HG02938 (cell line): Measurements from ENCODE around the gene OLIG2.

Experiments
- ATAC-seq: cut with Tn5 transposase; IDR thresholded peaks from one replicate; pipeline ENCODE4 v1.9.1; 2021; ENCODE audit warnings: mild to moderate bottlenecking, moderate library complexity; ENCODE audit not compliant: unreplicated experiment

Gene OLIG2

DNA sequence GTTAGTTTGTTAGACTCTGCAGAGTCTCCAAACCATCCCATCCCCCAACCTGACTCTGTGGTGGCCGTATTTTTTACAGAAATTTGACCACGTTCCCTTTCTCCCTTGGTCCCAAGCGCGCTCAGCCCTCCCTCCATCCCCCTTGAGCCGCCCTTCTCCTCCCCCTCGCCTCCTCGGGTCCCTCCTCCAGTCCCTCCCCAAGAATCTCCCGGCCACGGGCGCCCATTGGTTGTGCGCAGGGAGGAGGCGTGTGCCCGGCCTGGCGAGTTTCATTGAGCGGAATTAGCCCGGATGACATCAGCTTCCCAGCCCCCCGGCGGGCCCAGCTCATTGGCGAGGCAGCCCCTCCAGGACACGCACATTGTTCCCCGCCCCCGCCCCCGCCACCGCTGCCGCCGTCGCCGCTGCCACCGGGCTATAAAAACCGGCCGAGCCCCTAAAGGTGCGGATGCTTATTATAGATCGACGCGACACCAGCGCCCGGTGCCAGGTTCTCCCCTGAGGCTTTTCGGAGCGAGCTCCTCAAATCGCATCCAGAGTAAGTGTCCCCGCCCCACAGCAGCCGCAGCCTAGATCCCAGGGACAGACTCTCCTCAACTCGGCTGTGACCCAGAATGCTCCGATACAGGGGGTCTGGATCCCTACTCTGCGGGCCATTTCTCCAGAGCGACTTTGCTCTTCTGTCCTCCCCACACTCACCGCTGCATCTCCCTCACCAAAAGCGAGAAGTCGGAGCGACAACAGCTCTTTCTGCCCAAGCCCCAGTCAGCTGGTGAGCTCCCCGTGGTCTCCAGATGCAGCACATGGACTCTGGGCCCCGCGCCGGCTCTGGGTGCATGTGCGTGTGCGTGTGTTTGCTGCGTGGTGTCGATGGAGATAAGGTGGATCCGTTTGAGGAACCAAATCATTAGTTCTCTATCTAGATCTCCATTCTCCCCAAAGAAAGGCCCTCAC lies at the start of gene OLIG2:
Gene OLIG2, plus strand, starts transcription at position 447 of the 954 bp plus-strand sequence. CDS start 928 bp downstream, outside the sequence.
- no peak for ATAC-seq

DNA sequence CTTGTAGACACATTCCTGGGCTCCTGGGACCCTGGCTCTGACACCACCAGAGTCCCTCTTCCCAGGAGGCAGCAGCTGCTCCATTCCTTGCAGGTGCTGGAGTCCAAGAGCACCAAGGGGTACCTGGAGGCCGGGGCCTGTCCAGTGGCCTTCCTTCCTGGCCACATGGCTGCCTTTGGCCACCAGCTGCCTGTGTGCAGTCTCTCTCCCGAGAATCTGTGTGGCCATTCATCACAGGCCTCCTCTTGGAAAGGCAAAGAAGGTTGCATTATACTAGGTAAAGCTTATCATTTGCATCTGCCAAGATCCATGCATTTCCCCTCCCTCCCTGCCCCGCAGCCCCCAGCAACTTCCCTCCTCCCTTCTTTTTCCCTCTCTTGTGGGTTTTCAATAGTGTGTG lies 48.9 kb upstream of the OLIG2 start:
- no peak for ATAC-seq

DNA sequence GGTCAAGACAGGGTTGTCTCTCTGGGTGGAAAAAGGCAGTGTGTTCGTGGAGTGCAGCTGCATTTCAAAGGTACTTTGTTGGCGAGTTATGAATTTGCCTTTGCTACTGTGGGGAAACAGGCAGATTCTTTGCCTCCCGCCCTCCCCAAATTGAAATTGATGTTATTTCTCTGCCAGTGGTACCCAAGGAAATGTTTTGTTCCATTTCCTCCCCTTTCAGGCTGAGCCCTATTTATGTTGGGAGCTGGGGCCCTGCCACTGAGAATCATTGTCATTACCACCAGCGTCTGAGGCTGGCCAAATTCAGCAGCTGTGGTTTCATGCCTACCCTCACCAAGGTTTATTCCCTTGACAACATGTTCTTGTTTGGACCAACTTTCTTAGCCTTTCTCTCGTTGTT lies 48.5 kb upstream of the OLIG2 start:
- ATAC-seq: no peak

DNA sequence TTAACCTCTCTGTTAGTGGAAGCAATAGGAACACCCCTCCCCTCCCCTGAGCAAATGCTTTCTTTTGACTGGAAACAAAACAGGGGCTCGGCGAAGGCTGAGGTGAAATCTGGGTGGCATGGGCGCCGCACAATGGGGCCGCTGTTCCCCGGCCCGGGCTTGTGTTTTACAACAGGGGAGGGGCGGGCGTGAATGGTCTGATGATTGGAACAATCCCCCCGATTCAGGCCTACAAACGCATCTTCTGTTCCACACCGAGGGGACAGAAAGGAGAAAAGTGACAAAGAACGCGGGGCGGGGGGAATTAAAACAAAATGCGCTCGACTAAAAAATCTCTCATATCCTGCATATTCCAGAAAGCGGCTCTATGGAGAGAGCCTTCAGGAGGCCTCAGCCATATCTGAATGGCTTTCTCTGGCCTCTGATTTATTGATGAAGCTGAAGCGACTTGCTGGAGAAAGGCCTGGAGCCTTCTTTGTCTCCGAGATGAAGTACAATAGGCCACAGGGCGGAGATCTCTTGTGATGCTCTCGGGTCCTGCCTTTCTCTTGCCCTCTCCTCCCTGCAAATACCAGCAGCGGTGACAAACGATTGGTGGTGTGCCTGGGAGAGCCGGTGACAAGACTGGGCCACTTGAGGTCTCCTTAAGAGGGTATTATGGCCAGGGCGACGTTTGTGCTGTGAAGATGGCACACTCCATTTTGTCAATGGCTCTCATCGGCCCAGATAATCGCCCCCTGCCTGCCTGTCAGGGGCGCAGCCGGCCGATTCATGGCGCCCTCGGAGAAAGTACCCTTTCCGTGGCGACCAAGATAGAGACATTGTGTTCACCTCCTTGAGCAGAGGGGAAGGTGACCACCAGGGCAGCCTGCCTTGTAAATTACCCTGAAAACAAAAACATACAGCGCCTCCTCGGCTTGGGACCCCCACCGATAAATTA lies 47.1 kb upstream of the OLIG2 start:
- ATAC-seq: no peak

DNA sequence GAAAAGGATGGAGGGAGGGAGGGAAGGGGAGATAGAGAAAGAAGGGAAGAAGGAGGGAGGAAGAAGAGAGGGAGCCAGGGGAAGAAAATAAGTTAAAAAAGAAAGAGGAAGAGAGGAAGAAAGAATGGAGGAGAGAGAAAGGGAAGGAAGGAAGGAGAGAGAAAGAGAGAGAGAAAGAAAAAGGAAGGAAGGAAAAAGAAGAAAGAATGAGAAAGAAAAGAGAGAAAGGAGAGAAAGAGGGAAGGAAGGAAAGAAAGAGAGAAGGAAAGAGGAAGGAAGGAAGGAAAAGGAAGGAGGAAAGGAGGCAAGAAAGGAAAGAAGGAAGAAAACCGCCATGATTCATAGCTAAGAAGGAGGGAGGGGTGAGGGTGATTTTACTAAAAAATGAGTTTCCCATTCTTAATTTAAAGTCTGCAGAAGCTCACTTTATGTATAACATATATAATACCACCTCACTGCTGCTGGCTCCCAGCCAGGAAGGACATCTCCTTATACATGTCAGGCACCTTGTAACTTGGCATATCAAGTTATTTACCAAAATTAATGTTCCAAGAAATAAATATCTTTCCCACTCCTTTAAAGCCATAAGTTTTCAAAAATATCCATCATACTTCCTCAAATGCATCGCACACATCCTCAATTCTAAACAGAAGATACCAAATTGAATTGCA lies 46.0 kb upstream of the OLIG2 start:
- no peak for ATAC-seq

DNA sequence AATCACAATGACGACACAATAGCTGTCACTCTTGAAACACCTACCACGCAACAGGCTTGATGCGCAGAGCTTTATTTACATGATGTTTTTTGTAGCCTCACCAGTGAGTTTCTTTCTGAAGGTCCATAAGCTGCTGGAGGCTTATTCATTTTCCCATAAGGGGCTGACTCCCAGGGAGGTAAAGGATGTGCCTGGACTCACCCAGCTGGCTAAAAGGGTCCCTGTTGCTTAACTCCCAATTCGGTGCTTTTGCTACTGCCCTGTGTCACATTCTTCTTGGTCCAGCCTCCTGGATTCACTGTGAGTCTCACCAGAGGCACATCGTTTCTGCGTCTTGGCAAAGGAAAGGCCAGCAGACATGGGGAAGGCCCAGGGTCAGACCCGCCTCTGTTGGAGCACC lies 44.6 kb upstream of the OLIG2 start:
- no peak for ATAC-seq

DNA sequence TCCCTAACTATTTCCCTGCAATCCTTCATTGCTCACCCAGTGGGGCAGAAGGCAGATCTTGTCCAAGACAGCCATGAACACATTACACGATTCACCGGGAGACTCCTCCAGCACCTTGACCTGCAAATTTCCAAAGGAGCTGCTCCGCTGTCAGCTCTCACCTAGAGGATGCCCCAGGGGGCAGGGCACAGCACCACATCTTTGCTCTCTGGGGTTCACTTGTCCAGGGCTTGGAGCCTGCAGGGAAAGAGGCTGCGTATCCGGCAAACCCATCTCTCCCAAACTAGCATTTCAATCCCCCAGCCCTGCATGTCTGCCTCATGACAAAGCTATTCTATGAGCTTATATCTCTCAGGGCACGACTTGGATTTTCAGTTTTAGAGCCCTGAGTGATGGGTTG lies 35.1 kb upstream of the OLIG2 start:
- no peak for ATAC-seq

DNA sequence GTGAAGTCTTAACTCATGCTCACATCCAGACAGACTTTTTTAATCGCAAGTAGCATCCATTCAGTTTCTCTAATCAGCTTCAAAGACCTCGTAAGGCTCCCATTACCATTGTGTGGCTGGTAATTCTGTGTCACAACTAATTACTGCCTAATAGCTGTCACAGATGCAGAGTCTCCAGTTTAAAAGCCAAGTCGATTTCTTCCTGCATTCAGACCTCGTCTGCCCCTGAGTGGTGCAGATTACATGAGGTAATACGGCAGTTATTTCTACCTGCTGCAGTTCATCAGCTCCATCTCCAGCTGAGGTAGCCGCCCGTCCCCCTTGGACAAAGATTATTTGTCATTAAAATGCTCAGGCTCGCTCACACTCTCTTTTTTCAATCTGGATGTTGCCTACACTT lies 34.4 kb upstream of the OLIG2 start:
- ATAC-seq: no peak

DNA sequence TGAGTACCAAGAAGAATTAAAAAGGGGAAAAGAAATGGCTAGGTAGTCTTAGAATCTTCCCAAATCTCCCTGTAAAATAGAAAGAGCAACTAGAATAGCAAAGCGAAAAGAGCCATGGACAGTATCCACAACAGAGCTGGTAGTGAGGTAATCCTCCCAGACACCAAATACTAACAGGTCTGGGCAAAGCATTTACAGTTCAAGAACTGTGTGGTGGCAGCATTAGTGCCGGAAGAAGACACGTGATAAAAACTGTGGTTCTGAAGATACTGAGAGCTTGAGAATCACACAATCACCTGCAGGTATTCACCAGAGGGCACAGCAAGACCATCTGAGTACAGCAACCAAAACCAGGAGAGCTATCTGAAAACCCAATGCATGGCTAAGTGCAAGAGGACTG lies 31.8 kb upstream of the OLIG2 start:
- no peak for ATAC-seq

DNA sequence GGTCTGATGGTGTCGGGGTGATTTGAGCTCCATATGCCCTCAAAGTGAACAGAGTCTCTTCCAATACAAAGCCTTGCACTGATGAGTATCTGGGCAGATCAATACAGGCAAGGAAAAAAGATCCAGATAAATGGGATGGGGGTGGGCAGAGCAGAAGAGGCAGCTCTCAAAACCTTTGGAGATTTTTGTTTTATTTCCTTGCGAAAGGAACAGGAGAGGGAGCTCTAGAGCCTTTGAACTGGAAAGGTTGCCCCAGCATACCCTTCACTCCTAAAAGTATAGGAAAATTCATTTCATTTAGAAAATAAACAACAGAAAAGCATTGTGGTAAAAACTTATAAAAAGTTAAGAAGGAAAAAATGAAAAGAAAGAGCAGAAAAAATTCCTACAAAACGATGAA lies 31.4 kb upstream of the OLIG2 start:
- ATAC-seq: no peak

DNA sequence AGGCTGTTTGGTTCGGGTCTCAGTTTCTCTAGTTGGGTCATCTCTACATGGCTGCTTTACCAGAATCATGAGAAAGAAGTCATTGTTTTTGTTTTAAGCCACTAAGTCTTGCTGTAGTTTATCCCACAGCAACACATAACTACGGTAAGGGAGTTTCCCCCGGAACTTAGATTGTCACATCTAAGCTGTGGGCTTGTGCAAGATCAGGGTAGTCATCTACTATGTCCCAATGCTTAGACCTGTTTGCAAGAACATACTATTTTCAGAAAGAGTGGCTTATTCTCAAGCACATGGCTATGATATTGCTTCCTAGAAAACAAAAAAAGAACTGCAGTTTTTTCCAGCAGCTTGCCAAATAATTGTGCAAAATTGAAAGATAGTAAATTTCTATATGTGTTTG lies 18.0 kb upstream of the OLIG2 start:
- no peak for ATAC-seq

DNA sequence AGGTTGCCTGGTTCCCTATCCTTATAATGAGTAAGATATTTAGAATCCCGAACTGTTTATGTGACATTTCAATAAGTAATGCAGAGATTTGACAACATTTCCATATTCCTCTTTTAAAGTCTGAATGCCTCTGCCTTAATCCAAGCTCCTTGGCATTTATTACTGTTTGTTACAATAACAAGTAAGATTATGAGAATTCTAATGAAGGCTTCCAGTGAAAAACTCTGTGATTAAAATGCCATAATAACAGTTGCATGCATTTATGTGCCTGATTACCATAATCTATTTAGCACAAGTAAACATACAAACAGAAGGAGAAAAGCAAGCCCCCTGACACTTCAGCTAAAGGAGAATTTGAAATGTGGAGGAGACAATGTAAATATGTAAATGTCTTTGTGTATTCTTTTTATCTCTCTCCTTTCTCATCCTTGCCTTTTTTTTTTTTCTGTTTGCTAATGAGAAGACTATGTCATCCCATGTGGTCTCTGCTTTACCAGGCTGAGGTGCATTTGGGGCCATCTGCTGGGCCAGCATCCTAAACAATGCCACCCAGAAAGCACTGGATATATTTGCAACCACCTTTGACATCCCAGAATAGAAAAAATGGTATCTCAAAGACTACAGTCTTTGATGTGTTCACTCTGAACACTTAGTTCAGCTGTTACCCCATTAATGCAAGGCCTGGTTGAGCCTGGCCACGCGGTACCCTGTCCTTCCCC lies 17.2 kb upstream of the OLIG2 start:
- no peak for ATAC-seq

DNA sequence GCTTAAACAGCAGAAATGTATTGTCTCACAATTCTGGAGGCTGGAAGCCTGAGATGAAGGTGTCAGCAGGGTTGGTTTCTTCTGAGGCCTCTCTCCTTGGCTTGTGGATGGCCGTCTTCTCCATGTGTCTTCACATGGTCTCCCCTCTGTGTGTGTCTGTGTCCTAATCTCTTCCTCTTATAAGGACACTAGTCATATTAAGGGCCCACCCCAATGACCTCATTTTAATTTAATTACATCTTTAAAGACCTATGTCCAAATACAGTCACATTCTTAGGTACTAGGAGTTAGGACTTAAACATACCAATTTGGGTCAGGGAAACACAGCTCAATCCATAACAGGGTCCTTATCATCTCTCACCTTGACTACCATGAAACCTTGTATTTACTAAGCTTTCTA lies 14.8 kb upstream of the OLIG2 start:
- ATAC-seq: no peak

DNA sequence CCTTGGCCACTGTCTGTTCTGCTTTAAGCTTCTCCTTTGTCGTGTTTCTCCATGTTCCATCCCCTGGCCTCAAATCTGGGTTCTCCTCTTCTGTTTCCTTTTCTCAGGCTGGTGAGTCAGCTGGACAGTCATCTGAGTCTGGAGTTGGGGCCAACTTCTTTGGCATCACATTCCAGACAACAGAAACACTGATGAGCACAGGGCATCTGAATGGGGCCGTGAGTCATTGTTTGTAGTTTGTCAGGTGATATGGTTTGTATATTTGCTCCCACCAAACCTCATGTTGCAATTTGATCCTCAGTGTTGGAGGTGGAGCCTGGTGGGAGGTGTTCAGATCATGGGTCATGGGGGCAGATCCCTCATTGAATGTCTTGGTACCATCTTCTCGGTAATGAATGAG lies 14.3 kb upstream of the OLIG2 start:
- ATAC-seq: no peak

DNA sequence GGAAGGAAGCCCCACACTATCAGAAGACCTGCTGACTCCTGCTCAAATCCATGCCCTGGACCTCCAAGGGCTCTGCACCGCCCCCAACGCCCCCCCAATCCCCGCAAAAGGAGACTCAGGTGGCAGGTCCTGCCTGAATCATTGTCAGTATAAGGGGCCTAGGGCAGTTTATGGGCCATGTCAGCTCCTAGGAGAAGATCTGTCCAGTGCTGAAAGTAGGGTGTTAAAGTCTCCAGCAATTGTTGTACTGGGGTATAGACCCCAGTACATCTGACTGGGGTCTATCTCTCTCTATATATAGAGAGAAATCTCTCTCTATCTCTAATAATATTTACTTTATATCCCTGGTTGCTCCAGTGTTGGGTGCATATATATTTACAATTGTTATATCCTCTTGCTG lies 12.1 kb upstream of the OLIG2 start:
- ATAC-seq: no peak

DNA sequence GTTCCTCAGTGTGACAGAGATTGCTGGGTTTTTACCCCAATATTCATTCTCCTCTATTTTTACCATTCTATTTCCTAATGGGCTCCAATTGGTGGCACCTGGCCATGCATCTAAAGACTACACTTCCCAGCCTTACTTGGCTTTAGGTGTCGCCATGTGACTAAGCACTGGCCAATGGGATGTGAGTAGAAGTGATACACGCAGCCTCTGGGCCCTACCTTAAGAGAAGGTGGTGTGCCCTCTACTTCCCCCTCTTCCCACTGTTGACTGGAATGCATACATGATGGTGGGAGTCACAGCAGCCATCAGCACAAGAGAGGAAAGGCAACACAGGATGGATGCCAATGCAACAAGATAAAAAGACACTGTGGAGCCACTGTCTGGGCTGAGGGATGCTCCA lies 11.4 kb upstream of the OLIG2 start:
- ATAC-seq: no peak

DNA sequence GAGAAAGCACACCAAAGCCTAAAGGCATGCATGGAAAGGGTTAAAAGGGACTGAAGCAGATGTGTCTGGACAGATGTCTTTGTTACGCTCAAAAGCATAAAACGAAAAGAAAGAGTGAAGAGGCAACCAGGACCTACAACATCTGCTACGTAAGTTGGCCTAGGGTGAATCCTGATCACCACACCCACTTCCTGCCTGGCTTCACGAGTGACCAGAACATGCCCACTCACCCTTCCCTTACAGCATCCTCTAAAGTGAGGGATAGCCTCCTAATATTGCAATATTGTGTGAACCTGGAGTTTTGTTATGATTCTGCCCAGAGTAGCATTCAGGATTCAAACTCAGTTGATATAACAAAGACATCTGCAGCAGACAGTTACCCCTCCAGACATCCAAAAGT lies 10.6 kb upstream of the OLIG2 start:
- no peak for ATAC-seq

DNA sequence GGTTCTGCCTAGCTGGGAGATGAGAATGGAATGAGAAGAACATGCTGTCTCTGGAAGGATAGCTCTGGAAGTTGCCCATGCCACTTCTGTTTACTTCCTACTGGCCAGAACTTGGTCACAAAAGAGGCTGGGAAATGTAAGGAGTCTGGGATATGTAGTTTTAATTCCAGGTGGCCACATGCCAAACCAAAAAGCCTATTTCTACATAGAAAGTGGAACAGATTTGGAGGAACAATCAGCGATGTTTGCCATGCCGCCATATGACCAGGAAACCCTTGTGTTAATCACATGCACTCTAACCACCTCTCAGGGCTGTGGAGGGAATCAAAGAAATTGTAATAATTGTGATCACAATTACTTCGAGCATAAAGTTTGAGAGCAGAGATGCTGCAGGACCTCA lies 10.0 kb upstream of the OLIG2 start:
- ATAC-seq: no peak

DNA sequence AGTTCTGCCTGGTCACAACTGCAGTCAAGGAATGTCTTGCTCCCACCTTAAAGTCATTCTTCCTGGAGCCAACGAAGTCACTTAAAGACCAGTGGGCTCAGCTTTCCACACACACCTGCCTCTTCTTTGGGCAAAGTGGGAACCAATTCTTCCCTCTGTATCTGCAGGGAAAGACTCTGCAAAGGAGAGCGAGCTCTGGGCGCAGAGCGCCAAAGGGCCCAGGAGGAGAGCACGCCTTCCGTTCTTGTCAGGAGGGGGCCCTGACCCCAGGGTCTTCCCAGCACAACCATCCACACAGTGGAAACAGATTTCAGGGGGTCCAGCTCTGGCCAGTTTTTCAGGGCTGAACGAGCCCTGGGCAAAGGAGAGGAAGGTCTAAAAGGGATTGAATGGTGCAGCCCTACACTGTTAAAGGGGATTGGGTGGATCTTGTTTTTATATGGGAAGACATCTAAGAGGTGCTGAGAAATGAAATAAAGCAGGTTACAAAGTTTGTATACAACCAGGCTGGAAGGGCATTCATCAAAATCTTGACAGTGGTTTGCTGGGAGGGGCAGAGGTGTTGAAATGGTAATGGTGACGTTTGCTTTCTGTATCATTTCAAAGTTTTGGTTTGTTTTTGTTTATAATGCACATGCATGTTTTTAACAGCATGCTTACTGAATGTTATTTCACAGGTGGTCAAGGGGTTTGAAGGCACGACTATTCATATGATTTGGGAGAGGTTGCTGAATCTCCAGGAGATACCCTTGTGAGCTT lies 6.8 kb upstream of the OLIG2 start:
- ATAC-seq: no peak

DNA sequence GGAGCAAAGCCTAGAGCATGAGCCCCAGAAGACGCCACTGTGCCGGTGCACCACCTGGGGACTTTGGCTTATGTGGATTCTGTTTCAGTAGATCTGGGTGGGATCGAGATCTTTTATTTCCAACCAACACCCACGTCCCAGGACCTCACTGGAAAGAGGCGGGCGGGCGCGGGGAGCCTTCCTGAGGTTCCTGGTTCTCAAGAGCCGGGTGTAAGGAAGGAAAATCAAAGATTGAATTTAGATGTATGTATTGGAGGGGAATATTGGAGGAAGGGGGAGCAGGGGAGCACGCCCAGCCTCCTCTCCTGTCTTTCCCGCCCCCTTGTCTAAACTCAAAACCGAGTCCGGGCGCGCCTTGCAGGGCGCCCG lies 6.2 kb upstream of the OLIG2 start:
- ATAC-seq: no peak
